HepG2 (cell line): ENCODE results near the gene MRPL39.

ENCODE experiments used
- CHD4 ChIP-seq: fragments of 200-600 bp; sonication (generic); IDR thresholded peaks from 2 replicates; pipeline ENCODE4 v1.7.0; 2017; ENCODE audit warnings: mild to moderate bottlenecking, low read length, borderline replicate concordance
- KLF16 ChIP-seq, 2 experiments: sonication (generic) in 1 of 2; formaldehyde crosslinking in 1 of 2; IDR thresholded peaks; 2 replicates each; pipeline versions ENCODE4 v1.6.1 to v1.8.0; 2016 to 2023; ENCODE audit warnings: missing genetic modification reagents in 2 of 2, missing compliant biosample characterization in 1 of 2
- TARDBP ChIP-seq: sonication (generic); formaldehyde crosslinking; IDR thresholded peaks from 2 replicates; pipeline ENCODE4 v1.8.0; 2022; ENCODE audit warnings: mild to moderate bottlenecking, missing genetic modification reagents
- ZC3H13 ChIP-seq: sonication (generic); formaldehyde crosslinking; IDR thresholded peaks from 2 replicates; pipeline ENCODE4 v1.8.1; 2023; ENCODE audit warnings: mild to moderate bottlenecking, missing genetic modification reagents, moderate library complexity

DNA sequence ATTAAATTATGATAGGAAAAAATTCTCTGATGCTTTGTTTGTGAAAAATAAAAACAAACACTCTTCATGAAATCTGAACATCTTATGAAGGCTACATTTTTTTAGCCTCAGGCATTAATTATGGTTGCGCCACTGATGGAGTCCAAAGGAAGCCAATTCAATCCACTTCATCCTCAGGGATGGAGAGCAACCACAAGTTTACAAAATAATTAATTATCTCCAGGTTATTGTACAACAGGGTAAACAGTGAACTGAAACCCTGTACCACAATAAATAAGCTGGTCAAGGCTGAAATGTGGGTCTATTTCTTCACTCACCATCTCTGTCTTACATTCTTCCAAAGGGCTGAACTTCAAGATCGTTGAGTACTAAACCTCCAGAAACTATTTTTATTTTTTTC lies 49.2 kb downstream of the MRPL39 start:
- TF ChIP-seq KLF16 (CRISPR knock-in tag; IDR thresholded peaks at IDR 0.05) (no peak), CHD4 (no peak), ZC3H13 (CRISPR knock-in tag) (no peak), TARDBP (CRISPR knock-in tag) (no peak)
